ENCODE measurements around the gene DAND5. TPM values are rescaled to one million over a fixed set of nuclear protein-coding genes. Genes with fewer than 3 reads are reported as not detected.

The DAND5 gene
- total and polyA plus RNA-seq, 2 of the 13 experiments (the other 11 are each of a cell fraction or from before 2014, with no cell fraction given): 0.04 TPM; not detected in 1

DNA sequence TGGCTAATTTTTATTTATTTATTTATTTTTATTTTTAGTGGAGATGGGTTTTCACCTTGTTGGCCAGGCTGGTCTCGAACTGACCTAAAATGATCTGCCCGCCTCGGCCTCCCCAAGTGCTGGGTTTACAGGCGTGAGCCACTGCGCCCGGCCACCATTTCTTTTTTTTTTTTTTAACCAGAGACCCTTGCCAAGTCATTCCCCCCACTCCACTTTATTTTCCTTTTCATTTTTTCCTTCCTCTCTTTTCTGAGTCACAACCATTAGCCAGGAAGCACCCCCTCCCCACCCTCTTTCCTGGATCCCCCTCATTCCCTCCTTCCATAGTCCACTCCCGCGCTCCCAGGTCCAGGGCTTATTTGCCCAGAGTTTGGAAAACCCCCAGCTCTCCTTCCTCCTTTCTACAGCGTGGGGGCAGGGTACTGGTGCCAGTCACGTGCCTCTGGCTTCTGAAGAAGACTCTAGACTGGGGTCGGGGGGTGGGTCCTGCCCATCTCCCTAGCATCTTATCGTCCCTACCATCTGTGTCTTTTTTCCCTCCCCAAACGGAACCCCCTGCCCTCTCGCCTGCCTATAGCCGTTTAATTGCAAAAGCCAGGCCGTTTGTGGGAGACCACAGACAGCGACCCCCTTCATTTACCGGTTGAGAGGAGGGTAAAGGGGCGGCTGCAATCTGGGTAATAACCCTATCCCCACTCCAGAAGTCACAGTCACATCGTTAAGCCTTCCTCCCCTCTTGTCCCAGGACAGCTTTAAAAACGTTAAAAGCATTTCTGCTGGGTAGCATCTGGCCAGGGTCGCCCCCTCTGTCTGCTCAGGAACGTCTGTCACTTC, 32.1 kb upstream of the DAND5 start (continued):
- TF ChIP-seq ZNF639 (CRISPR knock-in tag; conservative IDR thresholded peaks at IDR 0.05) (no peak), NFRKB (IDR thresholded peaks at IDR 0.05) (no peak), ATF7 (IDR thresholded peaks at IDR 0.05) (no peak), ATF7 (CRISPR knock-in tag; IDR thresholded peaks at IDR 0.05) (no peak), ZNF446 (CRISPR knock-in tag; IDR thresholded peaks at IDR 0.05) (no peak), PHF21A (CRISPR knock-in tag; IDR thresholded peaks at IDR 0.05) (0 out of 2 replicates have a peak, but pooled peaks have one; percentile 5), TSC22D2 (CRISPR knock-in tag; IDR thresholded peaks at IDR 0.05; ENCODE audit: borderline replicate concordance) (no peak), JARID2 (CRISPR knock-in tag; IDR thresholded peaks at IDR 0.05; ENCODE audit: insufficient replicate concordance) (no peak), GABPA (IDR thresholded peaks at IDR 0.05; ENCODE audit: low read depth, low read length) (no peak), GABPA (CRISPR knock-in tag; IDR thresholded peaks at IDR 0.05; ENCODE audit: low read depth) (0 out of 2 replicates have a peak, but pooled peaks have one; percentile 22), SYNCRIP (IDR thresholded peaks at IDR 0.05; ENCODE audit: insufficient read depth, low read depth, low read length) (no peak), ZBTB14 (CRISPR knock-in tag; IDR thresholded peaks at IDR 0.05) (no peak), IKZF1 (IDR thresholded peaks at IDR 0.05) (no peak), ZNF296 (CRISPR knock-in tag; conservative IDR thresholded peaks at IDR 0.05) (no peak)
- TF ChIP-seq, protein P1, sequence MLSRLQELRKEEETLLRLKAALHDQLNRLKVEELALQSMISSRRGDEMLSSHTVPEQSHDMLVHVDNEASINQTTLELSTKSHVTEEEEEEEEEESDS (CRISPR knock-in tag; IDR thresholded peaks at IDR 0.05; ENCODE audit: borderline replicate concordance): no peak
- TF ChIP-seq, protein P2, sequence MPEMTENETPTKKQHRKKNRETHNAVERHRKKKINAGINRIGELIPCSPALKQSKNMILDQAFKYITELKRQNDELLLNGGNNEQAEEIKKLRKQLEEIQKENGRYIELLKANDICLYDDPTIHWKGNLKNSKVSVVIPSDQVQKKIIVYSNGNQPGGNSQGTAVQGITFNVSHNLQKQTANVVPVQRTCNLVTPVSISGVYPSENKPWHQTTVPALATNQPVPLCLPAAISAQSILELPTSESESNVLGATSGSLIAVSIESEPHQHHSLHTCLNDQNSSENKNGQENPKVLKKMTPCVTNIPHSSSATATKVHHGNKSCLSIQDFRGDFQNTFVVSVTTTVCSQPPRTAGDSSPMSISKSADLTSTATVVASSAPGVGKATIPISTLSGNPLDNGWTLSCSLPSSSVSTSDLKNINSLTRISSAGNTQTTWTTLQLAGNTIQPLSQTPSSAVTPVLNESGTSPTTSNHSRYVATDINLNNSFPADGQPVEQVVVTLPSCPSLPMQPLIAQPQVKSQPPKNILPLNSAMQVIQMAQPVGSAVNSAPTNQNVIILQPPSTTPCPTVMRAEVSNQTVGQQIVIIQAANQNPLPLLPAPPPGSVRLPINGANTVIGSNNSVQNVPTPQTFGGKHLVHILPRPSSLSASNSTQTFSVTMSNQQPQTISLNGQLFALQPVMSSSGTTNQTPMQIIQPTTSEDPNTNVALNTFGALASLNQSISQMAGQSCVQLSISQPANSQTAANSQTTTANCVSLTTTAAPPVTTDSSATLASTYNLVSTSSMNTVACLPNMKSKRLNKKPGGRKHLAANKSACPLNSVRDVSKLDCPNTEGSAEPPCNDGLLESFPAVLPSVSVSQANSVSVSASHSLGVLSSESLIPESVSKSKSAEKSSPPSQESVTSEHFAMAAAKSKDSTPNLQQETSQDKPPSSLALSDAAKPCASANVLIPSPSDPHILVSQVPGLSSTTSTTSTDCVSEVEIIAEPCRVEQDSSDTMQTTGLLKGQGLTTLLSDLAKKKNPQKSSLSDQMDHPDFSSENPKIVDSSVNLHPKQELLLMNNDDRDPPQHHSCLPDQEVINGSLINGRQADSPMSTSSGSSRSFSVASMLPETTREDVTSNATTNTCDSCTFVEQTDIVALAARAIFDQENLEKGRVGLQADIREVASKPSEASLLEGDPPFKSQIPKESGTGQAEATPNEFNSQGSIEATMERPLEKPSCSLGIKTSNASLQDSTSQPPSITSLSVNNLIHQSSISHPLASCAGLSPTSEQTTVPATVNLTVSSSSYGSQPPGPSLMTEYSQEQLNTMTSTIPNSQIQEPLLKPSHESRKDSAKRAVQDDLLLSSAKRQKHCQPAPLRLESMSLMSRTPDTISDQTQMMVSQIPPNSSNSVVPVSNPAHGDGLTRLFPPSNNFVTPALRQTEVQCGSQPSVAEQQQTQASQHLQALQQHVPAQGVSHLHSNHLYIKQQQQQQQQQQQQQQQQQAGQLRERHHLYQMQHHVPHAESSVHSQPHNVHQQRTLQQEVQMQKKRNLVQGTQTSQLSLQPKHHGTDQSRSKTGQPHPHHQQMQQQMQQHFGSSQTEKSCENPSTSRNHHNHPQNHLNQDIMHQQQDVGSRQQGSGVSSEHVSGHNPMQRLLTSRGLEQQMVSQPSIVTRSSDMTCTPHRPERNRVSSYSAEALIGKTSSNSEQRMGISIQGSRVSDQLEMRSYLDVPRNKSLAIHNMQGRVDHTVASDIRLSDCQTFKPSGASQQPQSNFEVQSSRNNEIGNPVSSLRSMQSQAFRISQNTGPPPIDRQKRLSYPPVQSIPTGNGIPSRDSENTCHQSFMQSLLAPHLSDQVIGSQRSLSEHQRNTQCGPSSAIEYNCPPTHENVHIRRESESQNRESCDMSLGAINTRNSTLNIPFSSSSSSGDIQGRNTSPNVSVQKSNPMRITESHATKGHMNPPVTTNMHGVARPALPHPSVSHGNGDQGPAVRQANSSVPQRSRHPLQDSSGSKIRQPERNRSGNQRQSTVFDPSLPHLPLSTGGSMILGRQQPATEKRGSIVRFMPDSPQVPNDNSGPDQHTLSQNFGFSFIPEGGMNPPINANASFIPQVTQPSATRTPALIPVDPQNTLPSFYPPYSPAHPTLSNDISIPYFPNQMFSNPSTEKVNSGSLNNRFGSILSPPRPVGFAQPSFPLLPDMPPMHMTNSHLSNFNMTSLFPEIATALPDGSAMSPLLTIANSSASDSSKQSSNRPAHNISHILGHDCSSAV (CRISPR knock-in tag; IDR thresholded peaks at IDR 0.05; ENCODE audit: borderline replicate concordance): no peak
- TF ChIP-seq, protein P3, sequence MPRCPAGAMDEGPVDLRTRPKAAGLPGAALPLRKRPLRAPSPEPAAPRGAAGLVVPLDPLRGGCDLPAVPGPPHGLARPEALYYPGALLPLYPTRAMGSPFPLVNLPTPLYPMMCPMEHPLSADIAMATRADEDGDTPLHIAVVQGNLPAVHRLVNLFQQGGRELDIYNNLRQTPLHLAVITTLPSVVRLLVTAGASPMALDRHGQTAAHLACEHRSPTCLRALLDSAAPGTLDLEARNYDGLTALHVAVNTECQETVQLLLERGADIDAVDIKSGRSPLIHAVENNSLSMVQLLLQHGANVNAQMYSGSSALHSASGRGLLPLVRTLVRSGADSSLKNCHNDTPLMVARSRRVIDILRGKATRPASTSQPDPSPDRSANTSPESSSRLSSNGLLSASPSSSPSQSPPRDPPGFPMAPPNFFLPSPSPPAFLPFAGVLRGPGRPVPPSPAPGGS (CRISPR knock-in tag; IDR thresholded peaks at IDR 0.05): no peak

All from HepG2 (cell line).